HG02943 (cell line): ENCODE data around the gene CSF1.
"Not testable (repeated sequence)": the region's sequence is repeated elsewhere in the genome, so short reads cannot be mapped to it uniquely, and the experiment has no call there.

Experiments
- ATAC-seq: cut with Tn5 transposase; IDR thresholded peaks from one replicate; pipeline ENCODE4 v1.9.1; 2021; ENCODE audit warnings: mild to moderate bottlenecking, low read depth, moderate library complexity; ENCODE audit not compliant: unreplicated experiment

The CSF1 gene

GRCh38 chr1:109932679-109933078, 22.0 kb downstream of the CSF1 start:
- no peak for ATAC-seq

GRCh38 chr1:109933856-109934711, 23.4 kb downstream of the CSF1 start:
- no peak for ATAC-seq

GRCh38 chr1:109935451-109935900, 24.8 kb downstream of the CSF1 start:
- ATAC-seq: no peak

DNA sequence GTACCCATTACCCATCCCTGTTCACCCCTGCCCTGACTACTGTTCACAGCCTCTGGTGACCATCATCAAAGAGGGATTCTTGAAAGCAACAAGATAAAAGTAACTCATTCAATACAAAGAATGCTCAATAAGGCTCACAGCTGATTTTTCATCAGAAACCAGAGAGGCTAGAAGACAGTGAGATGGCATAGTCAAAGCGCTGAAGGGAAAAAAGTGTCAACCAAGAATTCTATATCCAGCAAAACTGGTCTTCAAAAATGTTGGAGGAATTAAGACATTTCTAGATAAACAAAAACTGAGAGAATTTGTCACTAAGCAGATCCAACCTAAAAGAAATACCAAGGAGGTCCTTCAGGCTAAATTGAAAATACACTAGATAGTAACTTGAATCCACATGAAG, 27.1 kb downstream of the CSF1 start:
- no peak for ATAC-seq

DNA sequence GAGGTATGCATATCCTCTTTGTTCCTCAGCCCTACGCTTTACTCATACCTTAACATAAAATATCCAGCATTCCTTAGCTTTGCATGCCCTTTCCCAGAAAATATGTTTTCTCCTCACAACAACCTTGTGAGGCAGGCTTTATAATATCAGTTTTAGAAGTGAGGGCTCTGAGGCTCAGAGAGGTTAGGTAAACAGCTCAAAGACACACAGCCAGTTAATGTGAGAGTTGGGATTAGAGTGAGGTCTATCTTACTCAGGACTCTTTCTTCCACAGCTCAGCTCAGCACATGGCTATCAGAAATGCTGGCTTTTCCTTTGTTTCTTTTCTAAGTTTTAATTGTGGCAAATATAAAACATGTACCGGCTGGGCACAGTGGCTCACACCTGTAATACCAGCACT, 27.9 kb downstream of the CSF1 start:
- ATAC-seq: no peak

- no peak for ATAC-seq
Measured at GRCh38 chr1:109942434-109942833, 31.8 kb downstream of the CSF1 start.

DNA sequence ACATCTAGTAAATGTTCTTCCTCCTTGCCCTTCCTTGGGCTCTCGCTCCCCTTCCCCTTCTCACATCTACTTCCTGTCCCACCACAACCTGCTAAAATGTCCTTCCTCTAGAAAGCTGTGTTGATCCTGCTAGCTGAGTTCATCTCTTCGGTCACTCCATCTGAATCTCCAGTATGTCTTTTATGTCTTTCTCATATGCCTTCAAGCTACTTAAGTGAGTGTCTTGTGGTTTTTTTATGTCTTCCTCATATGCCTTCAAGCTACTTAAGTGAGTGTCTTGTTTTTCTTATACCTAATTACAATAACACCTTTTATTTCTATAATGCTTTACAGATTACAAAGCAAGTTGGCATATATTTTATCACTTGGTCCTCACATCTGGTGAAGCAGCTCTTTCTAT, 33.9 kb downstream of the CSF1 start:
- ATAC-seq: no peak

DNA sequence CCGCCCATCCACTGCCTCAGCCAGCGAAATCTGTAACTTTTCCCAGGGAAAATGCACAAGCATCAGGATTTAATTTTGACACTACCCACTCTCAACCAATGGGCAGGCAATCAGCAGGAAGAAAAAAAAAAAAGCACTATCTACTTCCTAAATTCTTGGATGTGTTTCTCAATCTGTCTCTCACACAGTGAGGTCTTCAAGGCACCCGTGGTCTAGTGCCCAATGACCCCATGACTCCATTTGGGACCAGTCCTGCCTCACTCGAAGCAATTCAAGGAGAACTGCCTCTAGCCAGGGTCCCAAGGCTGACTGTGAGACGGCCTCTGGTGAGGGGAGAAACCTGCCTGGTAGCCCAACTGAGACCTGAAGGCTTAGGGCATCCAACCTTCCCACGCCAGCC, 35.9 kb downstream of the CSF1 start:
- ATAC-seq: no peak

GRCh38 chr1:109947582-109948284, 37.1 kb downstream of the CSF1 start:
- no peak for ATAC-seq

DNA sequence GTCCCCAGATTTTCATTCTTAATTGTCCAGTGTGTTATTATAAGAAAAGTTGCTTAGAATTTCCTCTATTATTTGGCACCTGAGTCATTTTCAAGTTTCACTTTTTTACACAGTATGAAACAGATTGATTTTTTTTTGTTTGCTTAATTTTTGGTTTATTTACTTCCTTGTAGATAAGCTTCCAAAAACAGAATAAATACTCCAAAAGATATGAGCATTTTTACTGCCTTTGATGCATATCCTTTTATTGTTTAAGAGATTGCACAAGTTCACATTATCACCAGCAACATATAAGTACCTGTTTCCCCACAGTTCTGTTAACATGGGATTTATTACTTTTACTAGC, 37.6 kb downstream of the CSF1 start:
- ATAC-seq: no peak

GRCh38 chr1:109950038-109950437, 39.4 kb downstream of the CSF1 start:
- no peak for ATAC-seq

DNA sequence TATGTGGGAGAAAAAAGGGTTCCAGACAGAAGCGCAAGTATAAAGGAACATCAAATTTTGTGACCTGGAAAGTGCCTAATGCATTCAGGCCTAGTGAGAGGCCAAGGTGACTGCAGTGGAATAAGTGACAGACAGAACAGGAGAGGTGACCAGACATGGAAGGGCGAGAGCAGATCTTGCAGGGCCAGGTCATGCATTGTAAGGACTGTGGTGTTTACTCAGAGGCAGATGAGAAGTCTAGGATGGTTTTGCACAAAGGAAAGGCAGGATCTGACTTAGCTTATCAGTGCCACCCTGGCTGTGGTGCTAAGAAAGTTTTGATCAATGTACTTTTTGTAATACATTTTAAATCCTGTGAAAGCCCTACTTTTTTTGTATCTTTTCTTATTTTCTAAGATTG, 39.9 kb downstream of the CSF1 start:
- ATAC-seq: no peak

DNA sequence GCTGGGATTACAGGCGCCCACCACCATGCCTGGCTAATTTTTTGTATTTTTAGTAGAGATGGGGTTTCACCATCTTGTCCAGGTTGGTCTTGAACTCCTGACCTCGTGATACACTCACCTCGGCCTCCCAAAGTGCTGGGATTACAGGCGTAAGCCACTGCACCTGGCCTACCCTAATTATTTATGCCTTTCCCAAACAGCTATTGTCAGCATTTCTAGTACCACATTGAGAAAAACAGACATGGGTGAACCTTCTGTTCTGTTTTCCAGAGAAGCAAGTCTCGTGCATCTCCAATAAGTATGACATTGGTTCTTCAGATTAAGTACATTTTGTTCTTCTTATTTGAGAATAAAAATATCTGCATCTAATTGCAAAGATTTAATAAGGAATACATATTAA, 40.9 kb downstream of the CSF1 start:
- ATAC-seq: not testable (repeated sequence)

GRCh38 chr1:109954041-109954512, 43.4 kb downstream of the CSF1 start:
- no peak for ATAC-seq

DNA sequence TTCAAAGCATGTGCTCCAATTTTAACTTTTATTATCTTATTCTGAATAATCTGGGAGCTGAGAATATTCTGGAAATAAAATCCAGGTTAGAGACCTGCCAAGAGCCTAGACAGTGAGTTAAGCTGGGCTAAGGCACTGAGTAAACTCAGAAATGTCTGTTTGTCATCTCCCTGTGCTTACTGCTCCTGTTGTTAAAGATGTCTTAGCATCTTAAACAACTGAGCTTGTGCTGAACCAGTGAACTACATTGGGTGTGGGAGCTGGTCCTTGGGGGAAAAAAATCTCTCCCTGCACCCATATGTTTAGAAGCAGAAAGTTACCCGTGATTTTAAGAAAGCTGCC, 49.0 kb downstream of the CSF1 start:
- no peak for ATAC-seq

GRCh38 chr1:109959974-109960744, 49.5 kb downstream of the CSF1 start:
- no peak for ATAC-seq

GRCh38 chr1:109960745-109961094, 50.1 kb downstream of the CSF1 start:
- ATAC-seq: no peak

DNA sequence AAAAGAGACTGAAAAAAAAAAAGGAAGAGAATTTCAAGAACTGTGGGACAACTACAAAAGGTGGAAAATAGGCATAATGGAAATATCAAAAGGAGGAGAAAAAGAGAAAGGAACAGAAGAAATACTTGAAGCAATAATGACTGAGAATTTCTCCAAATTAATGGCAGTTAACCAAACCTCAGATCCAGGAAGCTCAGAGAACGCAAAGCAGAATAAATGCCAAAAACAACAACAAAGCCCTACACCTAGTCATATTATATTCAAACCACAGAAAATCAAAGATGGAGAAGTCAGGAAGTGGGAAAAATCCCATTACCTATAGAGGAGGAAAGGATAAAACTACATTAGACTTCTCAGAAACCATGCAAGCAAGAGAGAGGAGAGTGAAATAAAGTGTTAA, 53.2 kb downstream of the CSF1 start:
- no peak for ATAC-seq

DNA sequence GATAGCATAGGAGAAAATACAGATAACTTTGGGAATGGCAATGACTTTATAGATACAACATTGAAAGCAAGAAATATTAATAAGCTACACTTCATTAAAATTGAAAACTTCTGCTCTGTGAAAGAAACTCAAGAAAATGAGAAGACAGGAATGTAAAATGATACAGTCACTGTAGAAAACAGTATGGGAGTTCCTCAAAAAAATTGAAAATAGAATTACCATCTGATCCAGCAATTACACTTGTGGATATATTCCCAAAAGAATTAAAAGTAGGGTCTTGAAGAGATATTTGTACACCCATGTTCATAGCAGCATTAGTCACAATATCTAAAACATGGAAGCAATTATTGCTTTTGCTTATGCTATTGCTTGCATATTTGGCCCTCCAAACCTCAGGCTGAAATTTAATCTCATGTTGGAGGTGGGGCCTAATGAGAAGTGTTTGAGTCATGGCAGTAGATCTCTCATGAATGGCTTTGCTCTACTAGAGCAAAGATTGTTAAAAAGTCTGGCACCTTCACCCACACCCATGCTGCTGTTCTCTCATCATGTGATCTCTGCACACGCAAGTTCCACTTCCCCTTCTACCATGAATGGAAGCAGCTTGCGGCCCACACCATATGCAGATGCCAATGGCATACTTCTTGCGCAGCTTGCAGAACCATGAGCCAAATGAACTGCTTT, 58.6 kb downstream of the CSF1 start:
- no peak for ATAC-seq

DNA sequence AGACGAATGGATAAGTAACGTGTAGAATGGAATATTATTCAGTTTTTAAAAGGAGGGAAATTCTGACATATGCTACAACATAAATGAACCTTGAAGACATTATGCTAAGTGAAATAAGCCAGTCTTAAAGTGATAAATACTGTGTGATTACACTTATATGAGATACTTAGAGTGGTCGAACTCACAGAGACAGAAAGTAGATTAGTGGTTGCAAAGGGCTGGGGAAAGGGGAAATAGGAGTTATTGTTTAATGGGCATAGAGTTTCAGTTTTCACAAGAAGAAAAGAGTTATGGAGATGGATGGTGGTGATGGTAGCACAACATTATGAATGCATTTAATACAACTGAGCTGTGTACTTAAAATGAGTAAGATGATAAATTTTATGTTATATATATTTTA, 59.3 kb downstream of the CSF1 start:
- no peak for ATAC-seq

- ATAC-seq: no peak
Measured at GRCh38 chr1:109971559-109971958, 60.9 kb downstream of the CSF1 start.
